ENCODE results near the gene CBLL1. TPM values are rescaled to one million over a fixed set of nuclear protein-coding genes. Genes with fewer than 3 reads are reported as not detected.

CBLL1 gene
- total and polyA plus RNA-seq, 2 of the 13 experiments (the other 11 are each of a cell fraction or from before 2014, with no cell fraction given) = 8.8 to 10.5 TPM

DNA sequence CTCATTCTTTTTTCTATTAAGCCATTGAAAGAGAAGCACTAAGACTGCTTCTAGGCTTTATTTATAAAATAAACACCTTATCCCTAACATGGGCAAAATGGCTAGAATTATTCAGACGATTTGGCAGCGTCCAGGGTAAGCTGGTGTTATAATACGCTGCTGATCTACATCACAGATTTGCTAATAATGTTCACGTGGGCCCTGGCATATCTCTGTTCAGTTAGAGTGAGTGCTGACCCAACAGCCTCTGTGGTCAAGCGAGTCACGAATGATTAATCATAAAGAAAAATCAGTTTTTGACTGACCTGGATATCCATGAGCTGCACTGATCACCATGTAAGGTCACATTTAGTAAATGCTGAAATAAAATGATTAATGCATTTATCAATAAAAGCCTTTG, 28.4 kb upstream of the CBLL1 start:
- 36% methylated on average over 6 of the region's 6 CpGs for WGBS (ENCODE audit: low lambda C conversion rate)
- no peak overlapping the region for H2AFZ ChIP-seq (ENCODE audit: low read length)
- H3K9ac ChIP-seq (ENCODE audit: insufficient read depth, low read depth, low read length) = no peak overlapping the region
- intact Hi-C loops (cut with micrococcal nuclease; ENCODE audit: unreplicated experiment) = no loop called here
- ChIA-PET CTCF (ENCODE audit: low intra/inter-chr PET ratio, low total read pairs) (no interaction called here), POLR2A (no interaction called here)
- H3K9me3 ChIP-seq (ENCODE audit: low read length) = no peaks in the 10 kb centered on the region
- H3K27ac ChIP-seq (ENCODE audit: extremely low read length, insufficient read depth, low read length) = no peak overlapping the region
- in situ Hi-C loops (cut with HindIII; ENCODE audit: extremely low pct_ligation_motif_present, low pct_unique_long_range_greater_than_20kb) = loop anchor here (25.0 kb wide), 1 partner anchor 503 kb away; no protein-coding TSS in a partner anchor
- no peak for ATAC-seq
- BruUV-seq (replicated peaks) = no TSS peak
- no peak for DNase-seq (ENCODE audit: low spot score)
- no peaks in the 10 kb centered on the region for H4K20me1 ChIP-seq (ENCODE audit: insufficient read depth, low read length)
- FAIRE-seq = no peak
- H3K36me3 ChIP-seq (replicated peaks in 1 of 2; ENCODE audit: control insufficient read depth in 1 of 2, insufficient read depth in 2 of 2, low read length in 2 of 2) = no peaks in the 10 kb centered on the region
- no peaks in the 10 kb centered on the region; a peak in 1 of 5 replicates for H3K27me3 ChIP-seq (ENCODE audit: control insufficient read depth in 1 of 2, insufficient read depth in 2 of 2, low read length in 2 of 2)
- H3K79me2 ChIP-seq (ENCODE audit: insufficient read depth, low read length) = no peaks in the 10 kb centered on the region
- H3K4me1 ChIP-seq (ENCODE audit: insufficient read depth, low read length) = no peaks in the 10 kb centered on the region
- no peak for TF ChIP-seq ZNF138 (CRISPR knock-in tag; IDR thresholded peaks at IDR 0.05; ENCODE audit: low read depth)
- no peak for TF ChIP-seq SMAD9 (CRISPR knock-in tag; IDR thresholded peaks at IDR 0.05)
- TF ChIP-seq ZFP90 (CRISPR knock-in tag; IDR thresholded peaks at IDR 0.05; ENCODE audit: borderline replicate concordance) = no peak
- TF ChIP-seq DNMT1 (CRISPR knock-in tag; IDR thresholded peaks at IDR 0.05) = no peak
- TF ChIP-seq, protein P1, sequence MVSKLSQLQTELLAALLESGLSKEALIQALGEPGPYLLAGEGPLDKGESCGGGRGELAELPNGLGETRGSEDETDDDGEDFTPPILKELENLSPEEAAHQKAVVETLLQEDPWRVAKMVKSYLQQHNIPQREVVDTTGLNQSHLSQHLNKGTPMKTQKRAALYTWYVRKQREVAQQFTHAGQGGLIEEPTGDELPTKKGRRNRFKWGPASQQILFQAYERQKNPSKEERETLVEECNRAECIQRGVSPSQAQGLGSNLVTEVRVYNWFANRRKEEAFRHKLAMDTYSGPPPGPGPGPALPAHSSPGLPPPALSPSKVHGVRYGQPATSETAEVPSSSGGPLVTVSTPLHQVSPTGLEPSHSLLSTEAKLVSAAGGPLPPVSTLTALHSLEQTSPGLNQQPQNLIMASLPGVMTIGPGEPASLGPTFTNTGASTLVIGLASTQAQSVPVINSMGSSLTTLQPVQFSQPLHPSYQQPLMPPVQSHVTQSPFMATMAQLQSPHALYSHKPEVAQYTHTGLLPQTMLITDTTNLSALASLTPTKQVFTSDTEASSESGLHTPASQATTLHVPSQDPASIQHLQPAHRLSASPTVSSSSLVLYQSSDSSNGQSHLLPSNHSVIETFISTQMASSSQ (IDR thresholded peaks at IDR 0.05; ENCODE audit: low read depth) = no peak
- TF ChIP-seq, protein P1 (CRISPR knock-in tag; IDR thresholded peaks at IDR 0.05; ENCODE audit: borderline replicate concordance) = no peak
- TF ChIP-seq JARID2 (CRISPR knock-in tag; IDR thresholded peaks at IDR 0.05; ENCODE audit: insufficient replicate concordance) = no peak
- TF ChIP-seq MEIS1 (CRISPR knock-in tag; IDR thresholded peaks at IDR 0.05; ENCODE audit: borderline replicate concordance) = no peak
- TF ChIP-seq ZNF816 (CRISPR knock-in tag; IDR thresholded peaks at IDR 0.05; ENCODE audit: borderline replicate concordance) = no peak
- no peak for TF ChIP-seq EP300 (IDR thresholded peaks at IDR 0.05; ENCODE audit: low read depth in 2 of 2, low read length in 2 of 2)
- TF ChIP-seq EP300 (CRISPR knock-in tag; IDR thresholded peaks at IDR 0.05; ENCODE audit: borderline replicate concordance) = no peak
- TF ChIP-seq ZNF253 (CRISPR knock-in tag; IDR thresholded peaks at IDR 0.05; ENCODE audit: borderline replicate concordance) = no peak
- TF ChIP-seq ZNF136 (CRISPR knock-in tag; IDR thresholded peaks at IDR 0.05; ENCODE audit: low read depth) = no peak
- H3K4me2 ChIP-seq (ENCODE audit: low read depth, low read length) = no peak overlapping the region
- no peak overlapping the region for H3K4me3 ChIP-seq (replicated peaks in 1 of 3; ENCODE audit: insufficient read depth in 1 of 3, low read depth in 2 of 3, low read length in 3 of 3)

Measured in HepG2 (cell line).